Mucosa of stomach (tissue), 1 donor: Measurements from ENCODE around the gene MGAT5B.

Experiments used
- H3K27me3 ChIP-seq: one replicate; pipeline ENCODE4 v1.7.0; 2013; ENCODE audit warnings: mild to moderate bottlenecking, low read length; ENCODE audit not compliant: control insufficient read depth, insufficient read depth
- H3K36me3 ChIP-seq: one replicate; pipeline ENCODE4 v1.7.0; 2013; ENCODE audit warnings: low read length; ENCODE audit not compliant: control insufficient read depth, insufficient read depth
- H3K4me1 ChIP-seq: one replicate; pipeline ENCODE4 v1.7.0; 2013; ENCODE audit warnings: mild to moderate bottlenecking, low read length; ENCODE audit not compliant: control insufficient read depth, insufficient read depth
- H3K4me3 ChIP-seq: one replicate; pipeline ENCODE4 v1.7.0; 2013; ENCODE audit warnings: low read length
- H3K9ac ChIP-seq: one replicate; pipeline ENCODE4 v1.7.0; 2013; ENCODE audit warnings: mild to moderate bottlenecking, low read length, moderate library complexity
- H3K9me3 ChIP-seq: one replicate; pipeline ENCODE4 v1.7.0; 2013; ENCODE audit warnings: mild to moderate bottlenecking, low read length, moderate library complexity; ENCODE audit not compliant: control insufficient read depth
- donor health status: Pancreatic carcinoma.

MGAT5B gene

GRCh38 chr17:76914937-76915336 lies 46.7 kb downstream of the MGAT5B start:
- H3K27me3 ChIP-seq = peaks cover 5% of the 10 kb centered on the region
- H3K4me3 ChIP-seq = no peak overlapping the region
- no peaks in the 10 kb centered on the region for H3K9me3 ChIP-seq
- H3K36me3 ChIP-seq = no peaks in the 10 kb centered on the region
- H3K4me1 ChIP-seq = no peaks in the 10 kb centered on the region
- H3K9ac ChIP-seq = no peak overlapping the region

GRCh38 chr17:76915840-76916510 lies 47.8 kb downstream of the MGAT5B start:
- H3K9me3 ChIP-seq = no peaks in the 10 kb centered on the region
- H3K4me1 ChIP-seq = no peaks in the 10 kb centered on the region
- no peak overlapping the region for H3K4me3 ChIP-seq
- peaks cover 5% of the 10 kb centered on the region for H3K27me3 ChIP-seq
- no peak overlapping the region for H3K9ac ChIP-seq
- H3K36me3 ChIP-seq = no peaks in the 10 kb centered on the region

- no peaks in the 10 kb centered on the region for H3K9me3 ChIP-seq
- peaks cover 5% of the 10 kb centered on the region for H3K27me3 ChIP-seq
- H3K9ac ChIP-seq = no peak overlapping the region
- H3K36me3 ChIP-seq = no peaks in the 10 kb centered on the region
- H3K4me1 ChIP-seq = no peaks in the 10 kb centered on the region
- no peak overlapping the region for H3K4me3 ChIP-seq
Measured at GRCh38 chr17:76917829-76918228, 49.6 kb downstream of the MGAT5B start.

GRCh38 chr17:76918811-76919210 lies 50.6 kb downstream of the MGAT5B start:
- Histone ChIP-seq H3K36me3 (no peaks in the 10 kb centered on the region), H3K4me1 (no peaks in the 10 kb centered on the region)

GRCh38 chr17:76920364-76921139 lies 52.3 kb downstream of the MGAT5B start:
- H3K36me3 ChIP-seq = no peaks in the 10 kb centered on the region
- H3K4me1 ChIP-seq = no peaks in the 10 kb centered on the region
- H3K27me3 ChIP-seq = no peaks in the 10 kb centered on the region
- H3K9me3 ChIP-seq = no peaks in the 10 kb centered on the region
- no peak overlapping the region for H3K9ac ChIP-seq
- H3K4me3 ChIP-seq = no peak overlapping the region

More at GRCh38 chr17:76918811-76919210, 50.6 kb downstream of the MGAT5B start:
- Histone ChIP-seq H3K27me3 (peaks cover 5% of the 10 kb centered on the region), H3K9me3 (no peaks in the 10 kb centered on the region), H3K9ac (no peak overlapping the region), H3K4me3 (no peak overlapping the region)

GRCh38 chr17:76921340-76922036 lies 53.3 kb downstream of the MGAT5B start:
- H3K27me3 ChIP-seq = no peaks in the 10 kb centered on the region

GRCh38 chr17:76922084-76922483 lies 53.9 kb downstream of the MGAT5B start:
- Histone ChIP-seq H3K27me3 (no peaks in the 10 kb centered on the region), H3K4me1 (no peaks in the 10 kb centered on the region), H3K36me3 (no peaks in the 10 kb centered on the region), H3K9ac (no peak overlapping the region), H3K9me3 (no peaks in the 10 kb centered on the region), H3K4me3 (no peak overlapping the region)

More at GRCh38 chr17:76921340-76922036, 53.3 kb downstream of the MGAT5B start:
- Histone ChIP-seq H3K4me1 (no peaks in the 10 kb centered on the region), H3K9ac (no peak overlapping the region), H3K4me3 (no peak overlapping the region), H3K9me3 (no peaks in the 10 kb centered on the region), H3K36me3 (no peaks in the 10 kb centered on the region)

GRCh38 chr17:76922967-76923366 lies 54.8 kb downstream of the MGAT5B start:
- Histone ChIP-seq H3K9ac (no peak overlapping the region), H3K4me3 (no peak overlapping the region), H3K9me3 (no peaks in the 10 kb centered on the region), H3K4me1 (no peaks in the 10 kb centered on the region), H3K27me3 (no peaks in the 10 kb centered on the region), H3K36me3 (no peaks in the 10 kb centered on the region)

GRCh38 chr17:76923491-76923890 lies 55.3 kb downstream of the MGAT5B start:
- no peak overlapping the region for H3K9ac ChIP-seq
- H3K4me3 ChIP-seq = no peak overlapping the region
- H3K4me1 ChIP-seq = no peaks in the 10 kb centered on the region
- no peaks in the 10 kb centered on the region for H3K9me3 ChIP-seq
- H3K27me3 ChIP-seq = no peaks in the 10 kb centered on the region
- no peaks in the 10 kb centered on the region for H3K36me3 ChIP-seq

GRCh38 chr17:76924345-76925342 lies 56.4 kb downstream of the MGAT5B start:
- no peaks in the 10 kb centered on the region for H3K9me3 ChIP-seq
- no peak overlapping the region for H3K4me3 ChIP-seq
- H3K9ac ChIP-seq = no peak overlapping the region
- no peaks in the 10 kb centered on the region for H3K36me3 ChIP-seq
- no peaks in the 10 kb centered on the region for H3K4me1 ChIP-seq
- no peaks in the 10 kb centered on the region for H3K27me3 ChIP-seq

- Histone ChIP-seq H3K36me3 (no peaks in the 10 kb centered on the region), H3K9me3 (no peaks in the 10 kb centered on the region), H3K27me3 (no peaks in the 10 kb centered on the region), H3K4me3 (no peak overlapping the region), H3K9ac (no peak overlapping the region), H3K4me1 (no peaks in the 10 kb centered on the region)
Measured at GRCh38 chr17:76925441-76925891, 57.3 kb downstream of the MGAT5B start.
